GM18507 (cell line): ENCODE data around the gene FAM177A1.
"Not testable (repeated sequence)": the region's sequence is repeated elsewhere in the genome, so short reads cannot be mapped to it uniquely, and the experiment has no call there.

ENCODE experiments used
- DNase-seq: peaks from one replicate; pipeline ENCODE4 v3.0.0; 2011; ENCODE audit warnings: low read depth; ENCODE audit not compliant: insufficient read length; ENCODE audit errors: extremely low spot score
- FAIRE-seq: peaks from 2 replicates; lab custom pipeline; 2011; peaks lifted over from hg19 to GRCh38; lab: Jason Lieb, UNC

Gene FAM177A1

DNA sequence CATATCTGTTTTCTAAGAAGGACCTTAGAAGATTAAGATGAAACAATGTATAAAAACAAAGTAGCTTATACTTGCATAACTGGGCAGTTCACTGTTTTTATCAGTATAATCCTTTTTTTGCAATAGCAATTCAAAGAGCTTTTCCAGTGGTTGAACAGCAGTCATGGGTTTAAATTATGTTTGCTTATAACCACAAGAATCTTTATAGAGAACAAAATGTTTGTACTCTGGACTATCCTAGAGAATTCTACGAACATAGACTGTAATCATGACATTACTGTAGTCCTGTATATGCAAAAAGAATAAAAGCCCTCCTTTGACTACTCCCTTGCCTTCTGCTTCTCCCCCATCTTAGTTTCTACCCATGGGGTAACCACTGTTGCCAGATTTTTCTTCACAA is 5.7 kb downstream of the FAM177A1 start:
- no peak for FAIRE-seq
- no peak for DNase-seq

DNA sequence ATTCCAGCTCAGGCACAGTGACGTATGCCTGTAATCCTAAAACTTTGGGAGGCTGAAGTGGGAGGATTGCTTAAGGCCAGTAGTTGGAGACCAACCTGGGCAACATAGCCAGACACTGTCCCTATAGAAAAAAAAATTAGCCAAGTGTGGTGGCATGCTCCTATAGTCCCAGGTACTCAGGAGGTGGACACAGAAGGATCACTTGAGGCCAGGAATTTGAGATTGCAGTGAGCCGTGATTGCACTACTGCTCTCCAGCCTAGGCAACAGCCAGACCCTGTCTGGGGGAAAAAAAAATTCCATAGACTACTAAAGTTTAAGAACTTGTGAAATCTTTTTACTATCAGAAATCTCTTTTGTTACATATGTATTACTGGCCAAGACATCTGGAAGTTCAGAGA is 6.6 kb downstream of the FAM177A1 start:
- FAIRE-seq, result no peak
- no peak for DNase-seq

DNA sequence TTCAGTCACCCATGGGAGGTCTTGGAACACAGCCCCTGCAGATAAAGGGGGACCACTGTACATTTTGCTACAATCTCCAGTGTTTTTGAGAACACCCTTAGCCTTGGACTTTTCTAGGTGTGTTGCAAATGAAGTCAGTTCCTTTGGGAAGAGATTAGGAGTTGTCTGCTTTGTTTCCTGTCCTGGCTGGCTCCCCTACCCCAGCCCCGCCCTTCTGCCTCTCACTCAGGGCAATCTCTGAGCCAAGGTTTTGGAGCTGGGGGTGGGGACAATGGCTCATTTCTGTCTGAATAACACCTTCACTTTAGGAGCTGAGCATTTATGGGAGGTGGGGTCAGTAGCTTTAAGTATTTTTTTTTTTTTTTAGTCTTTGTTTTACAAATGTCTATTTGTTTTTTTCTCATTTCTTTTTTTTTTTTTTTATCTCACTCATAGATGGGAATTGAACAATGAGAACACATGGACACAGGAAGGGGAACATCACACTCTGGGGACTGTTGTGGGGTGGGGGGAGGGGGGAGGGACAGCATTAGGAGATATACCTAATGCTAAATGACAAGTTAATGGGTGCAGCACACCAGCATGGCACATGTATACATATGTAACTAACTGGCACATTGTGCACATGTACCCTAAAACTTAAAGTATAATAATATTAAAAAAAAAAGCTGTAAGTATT is 15.2 kb downstream of the FAM177A1 start:
- FAIRE-seq, DNase-seq: not testable (repeated sequence)

DNA sequence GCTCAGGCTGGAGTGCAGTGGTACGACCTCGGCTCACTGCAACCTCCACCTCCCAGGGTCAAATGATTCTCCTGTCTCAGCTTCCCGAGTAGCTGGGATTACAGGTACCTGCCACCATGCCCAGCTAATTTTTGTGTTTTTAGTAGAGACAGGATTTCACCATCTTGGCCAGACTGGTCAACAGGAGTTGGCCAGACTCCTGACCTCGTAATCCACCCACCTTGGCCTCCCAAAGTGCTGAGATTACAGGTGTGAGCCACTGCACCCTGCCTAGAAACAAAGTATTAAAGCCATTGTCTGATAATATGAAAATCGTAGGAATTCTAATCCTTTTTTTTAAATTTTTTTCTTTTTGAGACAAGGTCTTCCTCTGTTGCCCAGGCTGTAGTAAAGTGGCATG is 19.7 kb downstream of the FAM177A1 start:
- not testable (repeated sequence) for FAIRE-seq, DNase-seq

DNA sequence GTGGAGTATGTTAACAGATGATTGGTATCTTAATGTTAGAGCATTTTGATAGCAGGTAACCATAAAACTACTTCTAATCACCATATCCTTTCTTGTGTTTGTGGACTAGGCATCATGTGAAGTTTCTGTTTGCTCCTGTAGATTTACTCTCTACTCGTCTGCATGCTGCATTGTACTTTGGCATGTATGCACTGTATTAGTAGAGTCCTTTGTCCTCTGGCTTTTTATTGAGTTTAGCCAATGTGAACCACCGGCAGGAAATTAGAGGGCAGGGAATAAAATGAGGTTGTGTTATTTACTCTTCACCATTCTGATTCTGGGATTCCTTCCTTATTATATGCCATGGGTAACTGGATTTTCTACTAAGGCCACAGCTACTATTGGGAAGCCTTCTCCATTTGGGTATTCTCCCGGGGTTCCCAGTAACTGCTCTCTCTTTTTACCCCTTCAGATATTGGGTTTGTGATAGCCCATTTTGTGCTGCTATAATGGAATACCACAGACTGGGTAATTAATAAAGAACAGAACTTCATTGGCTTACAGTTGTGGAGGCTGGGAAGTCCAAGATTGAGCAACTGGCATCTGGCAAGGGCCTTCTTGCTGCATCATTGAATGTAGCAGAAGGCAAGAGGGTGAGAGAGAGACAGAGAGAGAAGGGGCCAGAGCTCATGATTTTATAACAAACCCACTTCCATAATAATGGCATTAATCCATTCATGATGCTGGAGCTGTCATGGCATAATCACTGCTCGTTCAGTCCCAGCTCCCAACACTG is 22.4 kb downstream of the FAM177A1 start:
- FAIRE-seq (no peak), DNase-seq (no peak)

DNA sequence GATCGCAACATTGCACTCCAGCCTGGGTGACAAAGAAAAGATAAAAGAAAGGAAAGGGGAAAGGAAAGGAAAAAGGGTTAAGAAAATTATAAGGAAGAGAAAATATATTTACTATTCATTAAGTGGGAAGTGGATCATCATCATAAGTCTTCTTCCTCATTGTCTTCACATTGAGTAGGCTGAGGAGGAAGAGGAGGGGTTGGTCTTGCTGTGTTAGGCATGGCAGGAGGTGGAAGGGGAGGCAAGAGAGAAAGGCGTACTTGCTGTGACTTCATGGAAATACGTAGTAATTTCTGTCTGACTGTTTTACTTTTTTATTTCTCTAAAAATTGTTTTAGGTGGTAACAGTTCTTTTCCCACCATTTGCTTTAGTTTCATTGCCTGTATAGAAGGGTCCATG is 26.2 kb downstream of the FAM177A1 start:
- FAIRE-seq (no peak), DNase-seq (no peak)

DNA sequence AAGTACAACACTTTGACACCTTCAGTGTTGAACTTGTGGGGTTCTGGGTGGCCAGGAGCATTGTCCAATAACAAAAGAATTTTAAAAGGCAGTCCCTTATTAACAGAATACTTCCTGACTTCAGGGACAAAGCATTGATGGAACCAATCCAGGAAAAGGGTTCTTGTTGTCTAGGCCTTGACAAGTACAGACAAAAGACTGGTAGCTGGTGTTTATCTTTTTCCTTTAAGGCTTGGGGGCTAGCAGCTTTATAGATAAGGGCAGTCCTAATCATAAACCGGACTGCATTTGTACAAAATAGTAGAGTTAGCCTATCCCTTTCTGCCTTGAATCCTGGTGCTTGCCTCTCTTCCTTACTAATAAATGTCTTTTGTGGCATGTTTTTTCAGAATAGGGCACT is 27.4 kb downstream of the FAM177A1 start:
- FAIRE-seq (no peak), DNase-seq (no peak)

DNA sequence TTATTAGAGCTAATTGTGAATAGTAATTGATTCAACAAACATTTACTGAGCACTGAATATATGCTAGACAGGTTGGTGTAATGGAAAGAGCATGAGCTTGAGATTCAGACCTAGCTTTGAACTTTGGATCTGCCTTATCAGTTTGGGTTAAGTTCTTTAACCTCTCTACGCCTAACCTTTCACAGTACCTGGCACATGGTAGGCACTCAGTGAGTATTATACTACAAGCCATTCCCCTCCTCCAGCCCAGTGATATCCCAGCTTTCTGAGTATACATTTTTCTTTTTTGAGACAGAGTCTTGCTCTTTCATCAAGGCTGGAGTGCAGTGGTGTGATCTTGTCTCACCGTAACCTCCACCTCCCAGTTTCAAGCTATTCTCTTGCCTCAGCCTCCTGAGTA is 32.0 kb downstream of the FAM177A1 start:
- FAIRE-seq (no peak), DNase-seq (no peak)

DNA sequence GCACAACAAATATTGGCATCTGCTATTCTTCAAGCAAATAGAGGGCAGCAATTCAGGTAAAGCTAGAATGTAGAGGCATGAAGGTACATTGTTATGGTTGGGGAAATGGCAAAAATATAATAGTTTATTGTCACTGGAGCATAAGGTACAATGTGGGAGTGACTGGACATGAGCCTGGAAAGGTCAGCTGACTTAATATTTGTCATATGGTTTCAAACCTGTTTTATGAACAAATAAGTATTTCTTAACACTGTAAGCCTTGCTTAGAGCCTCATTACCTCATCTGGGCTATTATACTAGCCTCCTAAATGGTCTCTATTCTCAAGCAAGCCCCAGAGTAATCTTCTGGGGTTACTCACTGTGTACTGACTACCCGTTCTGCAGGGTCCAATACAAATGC is 33.7 kb downstream of the FAM177A1 start:
- DNase-seq (no peak), FAIRE-seq (no peak)

DNA sequence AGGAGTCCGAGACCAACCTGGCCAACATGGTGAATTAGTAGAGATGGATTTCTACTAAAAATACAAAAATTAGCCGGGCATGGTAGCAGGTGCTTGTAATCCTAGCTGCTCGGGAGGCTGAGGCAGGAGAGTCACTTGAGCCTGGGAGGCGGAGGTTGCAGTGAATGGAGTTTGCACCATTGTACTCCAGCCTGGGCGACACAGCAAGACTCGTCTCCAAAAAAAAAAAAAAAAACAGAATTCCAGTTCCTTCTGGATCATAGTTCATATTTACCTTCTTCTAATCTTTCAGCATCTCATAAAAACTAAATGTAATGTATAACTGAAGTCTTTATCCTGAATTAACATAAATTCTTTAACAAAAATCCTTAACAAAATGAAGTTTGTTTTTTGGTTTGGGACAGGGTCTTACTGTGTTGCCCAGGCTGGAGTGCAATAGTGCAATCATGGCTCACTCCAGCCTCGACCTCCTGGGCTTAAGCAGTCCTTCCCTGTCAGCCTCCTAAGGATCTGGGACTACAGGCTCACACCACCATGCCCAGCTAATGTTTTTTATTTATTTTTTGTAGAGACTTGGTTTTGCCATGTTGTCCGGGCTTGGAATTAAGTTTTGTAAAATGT is 37.6 kb downstream of the FAM177A1 start:
- no peak for DNase-seq
- FAIRE-seq, result no peak

DNA sequence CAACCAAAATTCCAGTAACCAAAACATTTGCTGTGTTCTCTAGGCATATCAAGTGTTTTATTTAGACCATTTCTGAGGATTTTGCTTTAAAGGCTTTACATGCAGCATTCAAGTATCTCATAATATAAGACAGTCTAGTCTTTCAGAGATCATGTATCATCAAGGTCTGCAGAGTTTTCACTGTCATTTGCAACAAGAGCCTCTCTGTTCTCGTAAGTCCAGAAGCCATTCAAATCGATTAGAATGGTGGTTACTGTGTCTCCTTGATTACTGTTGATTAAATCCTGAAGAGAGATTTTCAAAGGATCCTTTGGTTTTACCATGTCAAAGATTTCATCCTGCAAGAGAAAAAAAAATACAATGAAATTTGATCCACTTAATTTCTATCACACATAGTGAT is 39.4 kb downstream of the FAM177A1 start:
- DNase-seq, result no peak
- no peak for FAIRE-seq

DNA sequence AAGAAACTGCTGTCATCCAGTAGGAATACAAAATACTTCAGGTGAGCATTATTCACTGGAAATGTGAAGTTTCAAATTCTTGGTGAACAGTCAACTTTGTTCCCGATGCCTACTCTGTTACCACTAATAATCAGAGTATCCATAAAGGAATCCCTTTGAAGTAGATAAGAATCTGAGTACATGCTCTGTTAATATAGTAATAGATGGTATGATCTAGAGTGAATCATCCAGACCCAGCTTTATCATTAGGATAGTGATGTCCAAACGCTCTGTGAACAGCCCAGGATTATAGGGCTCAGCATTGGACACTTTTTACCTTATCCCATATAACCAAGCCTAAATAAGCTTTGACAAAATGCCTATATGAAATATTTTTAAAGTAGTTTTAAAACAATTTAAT is 42.4 kb downstream of the FAM177A1 start:
- DNase-seq, result no peak
- FAIRE-seq, result no peak

DNA sequence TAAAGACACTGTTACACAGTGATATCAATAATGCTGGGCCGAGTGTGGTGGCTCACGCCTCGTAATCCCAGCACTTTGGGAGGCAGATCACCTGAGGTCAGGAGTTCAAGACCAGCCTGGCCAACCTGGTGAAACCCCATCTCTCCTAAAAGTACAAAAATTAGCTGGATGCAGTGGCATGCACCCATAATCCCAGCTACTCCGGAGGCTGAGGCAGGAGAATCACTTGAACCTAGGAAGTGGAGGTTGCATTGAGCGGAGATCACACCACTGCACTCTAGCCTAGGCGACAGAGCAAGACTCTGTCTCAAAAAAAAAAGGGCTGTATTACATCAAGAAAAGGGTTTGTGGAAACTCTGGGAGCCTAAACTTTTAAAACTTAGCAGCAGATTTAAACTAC is 48.6 kb downstream of the FAM177A1 start:
- not testable (repeated sequence) for FAIRE-seq, DNase-seq

DNA sequence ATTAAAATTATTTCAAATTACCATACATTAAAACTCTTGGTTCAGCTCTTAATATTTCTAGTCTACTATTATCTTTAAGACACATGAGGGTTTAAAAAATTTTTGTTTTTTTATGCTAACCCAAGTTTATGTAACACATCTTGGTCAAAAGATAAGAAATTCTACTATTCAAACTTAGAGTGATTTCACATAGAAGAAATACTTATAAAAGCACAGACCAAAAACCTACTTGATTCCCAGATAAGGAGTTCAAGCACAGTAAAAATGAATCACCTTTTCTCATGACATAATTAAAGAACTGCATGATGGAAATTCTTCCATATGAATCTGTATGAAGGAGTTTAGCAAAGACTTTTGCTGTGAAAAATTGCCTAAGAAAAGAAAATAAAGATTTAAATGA is 61.8 kb downstream of the FAM177A1 start:
- no peak for DNase-seq
- no peak for FAIRE-seq

DNA sequence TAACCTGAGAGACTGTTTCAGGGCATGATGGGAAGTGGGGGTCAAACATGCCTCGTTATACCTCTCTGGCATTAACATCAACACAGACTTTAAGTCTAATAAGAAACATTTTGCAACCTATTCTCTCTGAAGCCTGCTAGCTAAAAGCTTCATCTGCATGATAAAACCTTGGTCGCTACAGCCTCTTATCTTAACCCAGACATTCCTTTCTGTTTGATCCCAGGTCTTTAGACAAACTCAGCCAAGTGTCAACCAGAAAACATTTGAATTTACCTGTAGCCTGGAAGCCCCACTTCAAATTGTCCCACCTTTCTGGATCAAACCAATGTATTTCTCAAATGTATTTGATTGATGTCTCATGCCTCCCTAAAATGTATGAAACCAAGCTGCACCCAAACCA is 66.6 kb downstream of the FAM177A1 start:
- no peak for DNase-seq

DNA sequence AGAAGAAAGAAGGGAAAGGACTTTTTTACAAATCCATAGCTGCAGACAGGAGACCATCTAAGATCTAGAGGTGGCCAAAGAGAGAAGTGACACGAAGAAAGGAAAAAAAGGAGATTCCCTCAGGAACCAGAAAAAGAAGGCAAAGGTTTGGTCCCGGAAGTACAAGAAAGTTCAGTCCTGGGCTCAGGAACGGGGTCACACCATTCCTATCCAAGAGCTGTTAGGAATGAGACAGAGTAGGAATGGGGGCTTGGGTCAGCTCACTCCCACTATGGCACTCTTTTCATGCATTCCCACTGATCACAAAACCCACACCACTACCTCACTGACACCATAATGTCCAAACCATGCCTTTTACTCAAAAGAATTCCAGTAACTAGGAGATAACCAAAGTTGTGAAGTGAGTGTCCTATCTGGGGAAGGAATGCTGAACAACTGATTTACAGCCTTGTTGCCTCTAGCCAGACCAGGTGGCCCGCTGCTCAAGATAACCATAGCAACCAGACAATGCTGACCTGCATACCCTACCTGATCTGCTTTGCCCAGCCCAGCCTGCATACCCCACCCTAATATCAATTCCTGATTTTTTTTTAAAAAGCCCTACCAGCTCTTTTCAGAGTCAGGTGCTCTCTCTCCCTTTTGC is 67.4 kb downstream of the FAM177A1 start:
- FAIRE-seq, result no peak
- DNase-seq, result no peak

More for the DNA sequence above, 66.6 kb downstream of the FAM177A1 start:
- no peak for FAIRE-seq

DNA sequence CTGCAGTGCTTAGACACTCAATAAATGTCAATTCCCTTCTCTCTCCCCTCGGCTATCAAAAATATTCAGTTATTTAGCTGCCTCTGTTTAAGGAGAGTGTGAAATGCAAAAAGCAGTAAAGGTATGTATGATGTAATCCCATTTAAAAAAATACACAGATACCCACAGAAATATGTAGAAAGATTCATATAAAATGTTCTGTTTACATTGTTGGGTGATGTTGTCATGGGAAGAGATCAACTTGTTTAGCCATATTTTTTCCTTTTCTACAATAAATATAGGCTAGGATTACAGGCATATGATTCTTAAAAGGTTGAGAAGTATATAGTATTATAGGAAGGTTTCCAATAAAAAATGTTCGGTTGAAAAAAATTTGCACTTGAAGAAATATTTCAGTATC is 68.0 kb downstream of the FAM177A1 start:
- FAIRE-seq (no peak), DNase-seq (no peak)

DNA sequence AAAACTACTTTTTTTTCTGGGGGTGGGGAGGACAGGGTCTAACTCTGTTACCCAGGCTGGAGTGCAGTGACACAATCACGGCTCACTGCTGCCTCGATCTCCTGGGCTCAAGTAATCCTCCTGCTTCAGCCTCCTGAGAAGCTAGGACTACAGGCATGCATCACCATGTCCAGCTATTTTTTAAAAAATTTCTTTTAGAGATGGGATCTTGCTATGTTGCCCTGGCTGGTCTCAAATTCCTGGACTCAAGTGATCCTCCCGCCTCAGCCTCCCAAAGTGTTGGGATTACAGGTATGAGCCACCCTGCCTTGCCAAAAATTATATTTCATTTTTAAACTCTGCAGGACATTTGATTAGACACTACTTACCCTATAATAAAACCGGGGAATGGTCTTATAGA is 70.2 kb downstream of the FAM177A1 start:
- no peak for DNase-seq

DNA sequence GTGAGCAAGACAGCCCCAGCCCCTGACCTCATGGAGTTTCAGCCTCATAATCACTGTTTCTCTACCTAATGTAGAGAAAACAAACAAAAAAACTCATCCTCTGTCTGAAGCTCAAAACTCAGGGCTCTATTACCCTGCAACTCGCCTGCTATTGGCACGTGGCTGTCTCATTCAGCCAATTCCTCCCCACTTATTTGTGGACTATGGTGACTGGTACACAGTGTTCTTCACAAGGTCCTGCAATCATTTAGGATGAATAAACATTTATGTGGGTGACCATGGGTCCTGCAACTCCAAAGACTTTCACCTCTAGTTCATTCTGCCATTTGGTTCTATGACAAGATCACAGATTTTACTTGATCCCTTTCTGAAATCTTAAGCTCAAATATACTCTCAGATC is 71.0 kb downstream of the FAM177A1 start:
- FAIRE-seq (no peak), DNase-seq (no peak)

More for the DNA sequence above, 70.2 kb downstream of the FAM177A1 start:
- no peak for FAIRE-seq
